ENCODE data around the gene CNBD2. TPM values are rescaled to one million over a fixed set of nuclear protein-coding genes. Genes with fewer than 3 reads are reported as not detected.

CNBD2 gene
- total RNA-seq, 1 experiment from 2014 or later = 3.4 TPM

- POLR2A ChIA-PET = interaction anchor here (1.0 to 1.1 kb wide), 2 partner anchors 11 to 44 kb away, joined by 4 to 5 read pairs; no protein-coding TSS in a partner anchor
- TF ChIP-seq, protein P1, sequence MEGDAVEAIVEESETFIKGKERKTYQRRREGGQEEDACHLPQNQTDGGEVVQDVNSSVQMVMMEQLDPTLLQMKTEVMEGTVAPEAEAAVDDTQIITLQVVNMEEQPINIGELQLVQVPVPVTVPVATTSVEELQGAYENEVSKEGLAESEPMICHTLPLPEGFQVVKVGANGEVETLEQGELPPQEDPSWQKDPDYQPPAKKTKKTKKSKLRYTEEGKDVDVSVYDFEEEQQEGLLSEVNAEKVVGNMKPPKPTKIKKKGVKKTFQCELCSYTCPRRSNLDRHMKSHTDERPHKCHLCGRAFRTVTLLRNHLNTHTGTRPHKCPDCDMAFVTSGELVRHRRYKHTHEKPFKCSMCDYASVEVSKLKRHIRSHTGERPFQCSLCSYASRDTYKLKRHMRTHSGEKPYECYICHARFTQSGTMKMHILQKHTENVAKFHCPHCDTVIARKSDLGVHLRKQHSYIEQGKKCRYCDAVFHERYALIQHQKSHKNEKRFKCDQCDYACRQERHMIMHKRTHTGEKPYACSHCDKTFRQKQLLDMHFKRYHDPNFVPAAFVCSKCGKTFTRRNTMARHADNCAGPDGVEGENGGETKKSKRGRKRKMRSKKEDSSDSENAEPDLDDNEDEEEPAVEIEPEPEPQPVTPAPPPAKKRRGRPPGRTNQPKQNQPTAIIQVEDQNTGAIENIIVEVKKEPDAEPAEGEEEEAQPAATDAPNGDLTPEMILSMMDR (IDR thresholded peaks at IDR 0.05; ENCODE audit: unreplicated experiment) = no peak
- CTCF ChIA-PET = interaction anchor here (0.6 to 4.5 kb wide), 7 partner anchors 14 to 205 kb away, joined by 3 to 32 read pairs (median 5); no protein-coding TSS in a partner anchor
- Mint-ChIP-seq H3K4me3 (ENCODE audit: unreplicated experiment) (no peak overlapping the region), H3K27me3 (ENCODE audit: insufficient read depth, unreplicated experiment) (peaks cover under 1% of the 10 kb centered on the region), H3K9me3 (ENCODE audit: unreplicated experiment) (peaks cover 9% of the 10 kb centered on the region), H3K36me3 (ENCODE audit: insufficient read depth, unreplicated experiment) (peaks cover 6% of the 10 kb centered on the region), H3K4me1 (ENCODE audit: insufficient read depth, unreplicated experiment) (no peaks in the 10 kb centered on the region), H3K27ac (ENCODE audit: low read depth, unreplicated experiment) (no peak overlapping the region)
- intact Hi-C loops (cut with micrococcal nuclease) = no loop called here
- no peak for DNase-seq (ENCODE audit: unreplicated experiment)
- no TSS peak for BruUV-seq (replicated peaks)
Observed at GRCh38 chr20:36008461-36009035, 40.2 kb downstream of the CNBD2 start.

- POLR2A ChIA-PET = no interaction called here
- no TSS peak for BruUV-seq (replicated peaks)
- no peaks in the 10 kb centered on the region for H3K36me3 Mint-ChIP-seq (ENCODE audit: insufficient read depth, unreplicated experiment)
- CTCF ChIA-PET = interaction anchor here (0.7 to 4.5 kb wide), 6 partner anchors 15 to 190 kb away, joined by 3 to 29 read pairs (median 6); no protein-coding TSS in a partner anchor
- no peak overlapping the region for H3K27ac Mint-ChIP-seq (ENCODE audit: low read depth, unreplicated experiment)
- no peak for DNase-seq (ENCODE audit: unreplicated experiment)
- no peak overlapping the region for H3K4me3 Mint-ChIP-seq (ENCODE audit: unreplicated experiment)
- no peaks in the 10 kb centered on the region for H3K27me3 Mint-ChIP-seq (ENCODE audit: insufficient read depth, unreplicated experiment)
- intact Hi-C loops (cut with micrococcal nuclease) = no loop called here
- no peaks in the 10 kb centered on the region for H3K4me1 Mint-ChIP-seq (ENCODE audit: insufficient read depth, unreplicated experiment)
- TF ChIP-seq, protein P1 (IDR thresholded peaks at IDR 0.05; ENCODE audit: unreplicated experiment) = no peak
- H3K9me3 Mint-ChIP-seq (ENCODE audit: unreplicated experiment) = no peaks in the 10 kb centered on the region
Observed at GRCh38 chr20:36010076-36010475, 41.7 kb downstream of the CNBD2 start.

GRCh38 chr20:36010825-36011224 lies 42.4 kb downstream of the CNBD2 start:
- intact Hi-C loops (cut with micrococcal nuclease) = no loop called here
- no peak overlapping the region for H3K4me3 Mint-ChIP-seq (ENCODE audit: unreplicated experiment)
- ChIA-PET POLR2A (interaction anchor here (1.3 kb wide), 1 partner anchor 12 kb away, joined by 4 read pairs; no protein-coding TSS in a partner anchor), CTCF (interaction anchor here (0.9 to 4.5 kb wide), 4 partner anchors 16 to 127 kb away, joined by 5 to 29 read pairs (median 10); no protein-coding TSS in a partner anchor)
- no peaks in the 10 kb centered on the region for H3K4me1 Mint-ChIP-seq (ENCODE audit: insufficient read depth, unreplicated experiment)
- no peaks in the 10 kb centered on the region for H3K36me3 Mint-ChIP-seq (ENCODE audit: insufficient read depth, unreplicated experiment)
- no peak overlapping the region for H3K27ac Mint-ChIP-seq (ENCODE audit: low read depth, unreplicated experiment)
- TF ChIP-seq, protein P1 (IDR thresholded peaks at IDR 0.05; ENCODE audit: unreplicated experiment) = no peak
- no peaks in the 10 kb centered on the region for H3K9me3 Mint-ChIP-seq (ENCODE audit: unreplicated experiment)
- no TSS peak for BruUV-seq (replicated peaks)
- DNase-seq (ENCODE audit: unreplicated experiment) = no peak
- H3K27me3 Mint-ChIP-seq (ENCODE audit: insufficient read depth, unreplicated experiment) = no peaks in the 10 kb centered on the region

- Mint-ChIP-seq H3K9me3 (ENCODE audit: unreplicated experiment) (no peaks in the 10 kb centered on the region), H3K36me3 (ENCODE audit: insufficient read depth, unreplicated experiment) (no peaks in the 10 kb centered on the region), H3K27ac (ENCODE audit: low read depth, unreplicated experiment) (no peak overlapping the region), H3K4me1 (ENCODE audit: insufficient read depth, unreplicated experiment) (peaks cover 20% of the 10 kb centered on the region), H3K4me3 (ENCODE audit: unreplicated experiment) (no peak overlapping the region), H3K27me3 (ENCODE audit: insufficient read depth, unreplicated experiment) (no peaks in the 10 kb centered on the region)
- no TSS peak for BruUV-seq (replicated peaks)
- ChIA-PET CTCF (interaction anchor here (0.8 kb wide), 1 partner anchor 111 kb away, joined by 3 read pairs; no protein-coding TSS in a partner anchor), POLR2A (no interaction called here)
- intact Hi-C loops (cut with micrococcal nuclease) = no loop called here
- TF ChIP-seq, protein P1 (IDR thresholded peaks at IDR 0.05; ENCODE audit: unreplicated experiment) = no peak
- no peak for DNase-seq (ENCODE audit: unreplicated experiment)
Observed at GRCh38 chr20:36015806-36016403, 47.5 kb downstream of the CNBD2 start.

All from MCF 10A (cell line).